HCT116 (cell line): ENCODE results near the gene AOPEP.

ENCODE experiments used
- CBX3 ChIP-seq: IDR thresholded peaks from 2 replicates; pipeline ENCODE4 v1.6.1; 2012; ENCODE audit warnings: low read depth
- CEBPB ChIP-seq: IDR thresholded peaks from 2 replicates; pipeline ENCODE4 v1.6.1; 2012; ENCODE audit warnings: low read depth
- CTCF ChIP-seq, 3 experiments: fragments of 200-600 bp in 1 of 3; sonication (generic) in 1 of 3; IDR thresholded peaks in 2 of 3; conservative IDR thresholded peaks in 1 of 3; 2 replicates each; pipeline ENCODE4 v1.5.1; 2012 to 2017; ENCODE audit warnings: low read depth in 2 of 3, low read length in 2 of 3, antibody characterized with exemption in 1 of 3, borderline replicate concordance in 1 of 3, control low read depth in 1 of 3, mild to moderate bottlenecking in 1 of 3, mixed read lengths in 1 of 3, mixed run types in 1 of 3, moderate library complexity in 1 of 3; ENCODE audit not compliant: insufficient read depth in 1 of 3
- EZH2phosphoT487 ChIP-seq: fragments of 200-600 bp; IDR thresholded peaks from 2 replicates; pipeline ENCODE4 v1.6.1; 2018; ENCODE audit warnings: antibody characterized with exemption, borderline replicate concordance
- FOSL1 ChIP-seq: IDR thresholded peaks from 2 replicates; pipeline ENCODE4 v1.6.1; 2012; ENCODE audit warnings: low read depth
- JUND ChIP-seq: IDR thresholded peaks from 2 replicates; pipeline ENCODE4 v1.6.1; 2012
- MAX ChIP-seq: IDR thresholded peaks from 2 replicates; pipeline ENCODE4 v1.6.1; 2012
- POLR2A ChIP-seq: IDR thresholded peaks from 2 replicates; pipeline ENCODE4 v1.7.0; 2011; ENCODE audit warnings: borderline replicate concordance; ENCODE audit not compliant: insufficient read depth, insufficient read length; ENCODE audit errors: extremely low read depth
- POLR2AphosphoS5 ChIP-seq: IDR thresholded peaks from 2 replicates; pipeline ENCODE4 v1.6.1; 2011; ENCODE audit warnings: mild to moderate bottlenecking, low read depth, low read length, moderate library complexity
- RAD21 ChIP-seq: IDR thresholded peaks from 2 replicates; pipeline ENCODE4 v1.6.1; 2012; ENCODE audit warnings: low read depth, mild to moderate bottlenecking
- SP1 ChIP-seq: IDR thresholded peaks from 2 replicates; pipeline ENCODE4 v1.6.1; 2012; ENCODE audit warnings: low read depth
- YY1 ChIP-seq: IDR thresholded peaks from 2 replicates; pipeline ENCODE4 v1.6.1; 2011; ENCODE audit warnings: low read length, low read depth, moderate library complexity, mild to moderate bottlenecking; ENCODE audit not compliant: insufficient replicate concordance; ENCODE audit errors: extremely low read depth

DNA sequence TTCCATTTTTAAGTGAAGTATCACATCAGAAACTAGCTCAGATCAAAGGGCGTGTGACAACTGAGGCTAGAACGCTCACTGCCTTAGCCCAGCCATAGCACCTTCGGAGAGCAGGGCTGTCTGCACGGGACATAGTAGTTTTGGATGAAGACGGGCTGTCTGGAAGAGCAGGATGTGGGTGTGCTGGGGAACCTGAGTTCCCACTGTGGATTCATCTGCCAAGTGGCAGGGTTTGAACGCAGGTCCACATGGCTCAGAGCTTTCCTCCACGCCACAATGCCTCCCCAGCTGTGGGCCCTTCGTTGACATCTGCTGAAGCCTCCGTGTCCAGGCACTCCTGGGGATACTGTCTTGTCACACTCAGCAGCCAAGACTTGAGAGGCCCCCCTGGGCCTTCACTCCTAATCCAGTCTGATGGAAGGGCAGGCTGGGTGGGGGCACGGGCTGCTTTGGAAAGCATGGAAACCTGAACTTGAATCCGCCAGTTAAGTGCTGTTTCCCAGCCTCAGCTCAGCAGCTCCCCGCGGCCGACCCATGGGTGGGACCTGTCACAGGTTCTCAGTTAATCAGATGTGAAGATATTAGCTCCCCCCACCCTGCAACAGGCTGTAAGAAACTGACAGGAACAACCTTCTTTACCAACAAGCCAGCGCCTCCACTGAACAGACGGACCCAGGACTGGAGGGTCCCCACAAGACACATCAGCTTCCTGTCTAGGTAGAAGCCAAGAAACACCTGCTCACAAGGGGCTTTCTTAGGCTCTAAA, 362.9 kb downstream of the AOPEP start:
- TF ChIP-seq SP1: no peak
- no peak for TF ChIP-seq CTCF (IDR thresholded peaks at IDR 0.05 in 2 of 3, conservative IDR thresholded peaks at IDR 0.05 in 1 of 3; ENCODE audit: borderline replicate concordance in 1 of 3, insufficient read depth in 1 of 3, low read depth in 2 of 3, low read length in 2 of 3)
- TF ChIP-seq POLR2AphosphoS5: no peak
- no peak for TF ChIP-seq RAD21
- TF ChIP-seq CEBPB: no peak
- TF ChIP-seq EZH2phosphoT487: no peak
- TF ChIP-seq CBX3: no peak
- no peak for TF ChIP-seq FOSL1
- no peak for TF ChIP-seq YY1
- TF ChIP-seq JUND: no peak
- TF ChIP-seq POLR2A: no peak
- no peak for TF ChIP-seq MAX
